ENCODE measurements around the gene F7.

Gene F7

GRCh38 chr13:113086031-113086750 is 19.4 kb upstream of the F7 start:
- H4K8ac ChIP-seq (ENCODE audit: low read length), result no peak overlapping the region
- H3K36me3 ChIP-seq (ENCODE audit: control insufficient read depth in 1 of 2, insufficient read depth in 2 of 2, low read depth in 1 of 2, low read length in 2 of 2), result peaks cover 0 to 2% of the 10 kb centered on the region in 2 experiments
- no peak overlapping the region for H3K18ac ChIP-seq (ENCODE audit: low read depth in 1 of 2, low read length in 2 of 2)
- H4K91ac ChIP-seq (ENCODE audit: low read length), result no peak overlapping the region
- peaks cover 2% of the 10 kb centered on the region for H3K4me1 ChIP-seq (ENCODE audit: control insufficient read depth, insufficient read depth, low read depth, low read length)
- H3K4me2 ChIP-seq (ENCODE audit: low read length, poor library complexity, severe bottlenecking), result no peak overlapping the region
- no peak overlapping the region for H2AK5ac ChIP-seq (ENCODE audit: low read length, severe bottlenecking)
- no peak overlapping the region for H2AFZ ChIP-seq (ENCODE audit: low read depth, low read length)
- H3K9ac ChIP-seq (ENCODE audit: low read length), result no peak overlapping the region
- H3K9me3 ChIP-seq (ENCODE audit: control insufficient read depth, low read length), result no peaks in the 10 kb centered on the region
- H3K4ac ChIP-seq (ENCODE audit: low read depth in 1 of 2, low read length in 2 of 2), result no peak overlapping the region
- 66% methylated on average over 30 of the region's 32 CpGs for WGBS
- H2BK15ac ChIP-seq (ENCODE audit: low read depth, poor library complexity, severe bottlenecking), result no peak overlapping the region
- H3K4me3 ChIP-seq (ENCODE audit: insufficient read depth in 1 of 2, low read depth in 1 of 2, low read length in 2 of 2), result no peak overlapping the region
- no peak overlapping the region for H2BK5ac ChIP-seq (ENCODE audit: low read depth, low read length, poor library complexity, severe bottlenecking)
- H3K27ac ChIP-seq (ENCODE audit: low read length, poor library complexity, severe bottlenecking), result no peak overlapping the region
- no peak overlapping the region for H2BK12ac ChIP-seq (ENCODE audit: low read length in 2 of 2)
- no peak overlapping the region for H3K23ac ChIP-seq (ENCODE audit: low read length in 2 of 2)
- peaks cover 12 to 13% of the 10 kb centered on the region in 2 experiments for H3K27me3 ChIP-seq (ENCODE audit: control insufficient read depth in 1 of 2, insufficient read depth in 1 of 2, low read length in 2 of 2)
- H3K79me1 ChIP-seq (replicated peaks; ENCODE audit: low read length, poor library complexity, severe bottlenecking), result no peaks in the 10 kb centered on the region
- no peak overlapping the region for H3K14ac ChIP-seq (ENCODE audit: low read length in 2 of 2)
- no peak for DNase-seq
- no peak overlapping the region for H2BK120ac ChIP-seq (ENCODE audit: low read depth, low read length)

- H3K9ac ChIP-seq (ENCODE audit: low read length), result no peak overlapping the region
Measured at GRCh38 chr13:113086991-113087922, 18.3 kb upstream of the F7 start.

GRCh38 chr13:113087923-113088690 is 17.5 kb upstream of the F7 start:
- Histone ChIP-seq H3K18ac (ENCODE audit: low read depth in 1 of 2, low read length in 2 of 2) (no peak overlapping the region), H2AFZ (ENCODE audit: low read depth, low read length) (no peak overlapping the region), H3K4ac (ENCODE audit: low read depth in 1 of 2, low read length in 2 of 2) (no peak overlapping the region), H3K23ac (ENCODE audit: low read length in 2 of 2) (no peak overlapping the region), H2BK5ac (ENCODE audit: low read depth, low read length, poor library complexity, severe bottlenecking) (no peak overlapping the region), H2BK120ac (ENCODE audit: low read depth, low read length) (no peak overlapping the region), H2BK15ac (ENCODE audit: low read depth, poor library complexity, severe bottlenecking) (no peak overlapping the region), H3K14ac (ENCODE audit: low read length in 2 of 2) (no peak overlapping the region), H3K9ac (ENCODE audit: low read length) (no peak overlapping the region), H3K9me3 (ENCODE audit: control insufficient read depth, low read length) (no peaks in the 10 kb centered on the region), H3K4me1 (ENCODE audit: control insufficient read depth, insufficient read depth, low read depth, low read length) (peaks cover 2% of the 10 kb centered on the region), H2AK5ac (ENCODE audit: low read length, severe bottlenecking) (no peak overlapping the region), H2BK12ac (ENCODE audit: low read length in 2 of 2) (no peak overlapping the region), H3K27ac (ENCODE audit: low read length, poor library complexity, severe bottlenecking) (no peak overlapping the region), H4K8ac (ENCODE audit: low read length) (no peak overlapping the region), H3K27me3 (ENCODE audit: control insufficient read depth in 1 of 2, insufficient read depth in 1 of 2, low read length in 2 of 2) (peaks cover 14 to 22% of the 10 kb centered on the region in 2 experiments), H4K91ac (ENCODE audit: low read length) (no peak overlapping the region), H3K36me3 (ENCODE audit: control insufficient read depth in 1 of 2, insufficient read depth in 2 of 2, low read depth in 1 of 2, low read length in 2 of 2) (peaks cover 0 to 2% of the 10 kb centered on the region in 2 experiments), H3K4me3 (ENCODE audit: insufficient read depth in 1 of 2, low read depth in 1 of 2, low read length in 2 of 2) (no peak overlapping the region), H3K4me2 (ENCODE audit: low read length, poor library complexity, severe bottlenecking) (no peak overlapping the region), H3K79me1 (replicated peaks; ENCODE audit: low read length, poor library complexity, severe bottlenecking) (no peaks in the 10 kb centered on the region)
- 93% methylated on average over 40 of the region's 40 CpGs for WGBS
- DNase-seq, result no peak

More at GRCh38 chr13:113086991-113087922, 18.3 kb upstream of the F7 start:
- Histone ChIP-seq H3K79me1 (replicated peaks; ENCODE audit: low read length, poor library complexity, severe bottlenecking) (no peaks in the 10 kb centered on the region), H2AFZ (ENCODE audit: low read depth, low read length) (no peak overlapping the region), H3K36me3 (ENCODE audit: control insufficient read depth in 1 of 2, insufficient read depth in 2 of 2, low read depth in 1 of 2, low read length in 2 of 2) (peaks cover 0 to 2% of the 10 kb centered on the region in 2 experiments), H3K14ac (ENCODE audit: low read length in 2 of 2) (no peak overlapping the region), H3K23ac (ENCODE audit: low read length in 2 of 2) (no peak overlapping the region), H3K4ac (ENCODE audit: low read depth in 1 of 2, low read length in 2 of 2) (no peak overlapping the region), H3K4me2 (ENCODE audit: low read length, poor library complexity, severe bottlenecking) (no peak overlapping the region), H3K18ac (ENCODE audit: low read depth in 1 of 2, low read length in 2 of 2) (no peak overlapping the region), H3K9me3 (ENCODE audit: control insufficient read depth, low read length) (no peaks in the 10 kb centered on the region), H2BK5ac (ENCODE audit: low read depth, low read length, poor library complexity, severe bottlenecking) (no peak overlapping the region), H3K4me3 (ENCODE audit: insufficient read depth in 1 of 2, low read depth in 1 of 2, low read length in 2 of 2) (no peak overlapping the region), H2BK120ac (ENCODE audit: low read depth, low read length) (no peak overlapping the region), H4K91ac (ENCODE audit: low read length) (no peak overlapping the region), H2AK5ac (ENCODE audit: low read length, severe bottlenecking) (no peak overlapping the region), H2BK15ac (ENCODE audit: low read depth, poor library complexity, severe bottlenecking) (no peak overlapping the region), H3K27ac (ENCODE audit: low read length, poor library complexity, severe bottlenecking) (no peak overlapping the region), H3K4me1 (ENCODE audit: control insufficient read depth, insufficient read depth, low read depth, low read length) (peaks cover 2% of the 10 kb centered on the region), H3K27me3 (ENCODE audit: control insufficient read depth in 1 of 2, insufficient read depth in 1 of 2, low read length in 2 of 2) (peaks cover 11 to 16% of the 10 kb centered on the region in 2 experiments), H2BK12ac (ENCODE audit: low read length in 2 of 2) (no peak overlapping the region), H4K8ac (ENCODE audit: low read length) (no peak overlapping the region)
- WGBS, result 89% methylated on average over 35 of the region's 39 CpGs
- DNase-seq, result no peak

All from mesenchymal stem cell (in vitro differentiated cells and primary cell).